Germinal center (tissue), 1 donor: ENCODE data around the gene HEMGN.
A peak's percentile ranks its signal among the peaks of the same experiment; 100 is the strongest.
"Not testable (repeated sequence)": the region's sequence is repeated elsewhere in the genome, so short reads cannot be mapped to it uniquely, and the experiment has no call there.

Experiments used
- DNase-seq: peaks from one replicate; pipeline ENCODE4 v3.0.0; 2012; ENCODE audit warnings: mixed read lengths, low spot score

Gene HEMGN

DNA sequence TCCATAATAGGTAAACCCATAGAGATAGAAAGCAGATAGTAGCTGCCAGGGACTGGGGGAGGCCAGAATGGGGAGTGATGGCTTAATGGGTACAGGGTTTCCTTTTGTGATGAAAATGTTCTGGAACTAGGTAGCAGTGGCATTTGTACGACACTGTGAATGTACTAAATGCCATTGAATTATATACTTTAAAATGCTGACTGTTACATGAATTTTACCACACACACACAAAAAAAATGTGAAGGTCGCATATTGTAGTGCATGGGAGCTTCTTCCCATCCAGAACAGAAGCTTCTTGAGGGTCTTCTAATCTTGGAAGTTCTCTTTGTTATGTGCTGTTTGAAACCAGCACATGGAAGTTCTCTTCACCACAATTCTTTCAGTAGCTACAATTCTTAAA, 25.3 kb upstream of the HEMGN start:
- DNase-seq, result no peak

DNA sequence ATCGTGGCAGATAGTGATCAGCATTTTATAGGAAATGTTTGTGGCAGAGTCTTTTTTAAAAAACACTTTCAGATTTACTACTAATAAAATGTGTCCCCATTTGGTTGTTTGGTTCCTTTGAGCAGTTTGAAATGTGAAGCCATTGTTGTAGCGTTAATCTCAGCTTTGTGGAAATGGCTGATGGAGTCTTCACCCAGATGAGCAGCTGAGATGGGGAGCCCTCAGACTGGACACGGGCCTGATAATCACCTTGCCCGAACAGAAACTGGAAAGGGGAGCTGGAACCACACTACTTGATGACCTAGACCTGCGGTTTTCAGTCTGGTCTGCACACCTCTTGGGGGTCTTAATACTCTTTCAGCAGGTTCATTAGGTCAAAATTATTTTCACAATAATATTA, 24.6 kb upstream of the HEMGN start:
- no peak for DNase-seq

DNA sequence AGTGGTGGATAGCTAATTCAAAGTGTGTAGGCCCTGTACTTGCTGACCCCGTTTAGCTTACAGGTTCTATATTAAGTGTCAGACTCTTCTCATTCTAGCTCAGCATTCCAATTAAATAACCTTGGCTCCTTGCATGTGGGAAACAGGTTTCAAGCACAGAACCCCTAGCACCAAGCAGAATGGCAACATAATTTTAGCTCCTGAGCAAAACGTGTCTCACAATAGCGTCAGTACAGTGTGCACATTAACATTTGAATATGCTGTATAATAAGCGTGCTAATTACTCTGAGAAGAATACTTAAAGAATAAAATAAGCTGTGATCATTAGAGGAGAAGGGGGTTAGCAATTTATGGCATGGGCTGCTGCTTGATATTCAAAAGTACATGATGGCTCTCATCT, 24.2 kb upstream of the HEMGN start:
- DNase-seq, result no peak

DNA sequence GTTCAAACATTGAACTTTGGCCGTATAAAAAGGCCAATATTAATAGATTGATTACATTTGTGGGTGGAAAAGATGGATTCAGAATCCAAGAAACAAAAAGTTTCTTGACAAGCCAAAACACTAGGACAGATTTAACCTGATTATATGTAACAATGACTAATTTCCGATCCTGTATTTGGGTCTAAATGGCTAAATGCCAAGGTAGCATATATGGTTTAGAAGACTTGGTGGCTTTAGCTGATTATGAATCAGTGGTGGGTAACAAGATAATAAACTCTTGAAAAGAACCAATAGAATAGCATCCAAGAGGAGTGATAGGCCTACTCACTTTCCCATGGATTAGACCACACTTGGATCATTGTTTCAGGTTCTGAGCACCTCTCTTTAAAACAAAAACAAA, 23.4 kb upstream of the HEMGN start:
- no peak for DNase-seq

GRCh38 chr9:97960678-97961328, 22.8 kb upstream of the HEMGN start:
- DNase-seq, result not testable (repeated sequence)

- DNase-seq, result no peak
Measured at GRCh38 chr9:97959585-97959984, 21.6 kb upstream of the HEMGN start.

- DNase-seq, result no peak
Measured at GRCh38 chr9:97958812-97959511, 21.0 kb upstream of the HEMGN start.

DNA sequence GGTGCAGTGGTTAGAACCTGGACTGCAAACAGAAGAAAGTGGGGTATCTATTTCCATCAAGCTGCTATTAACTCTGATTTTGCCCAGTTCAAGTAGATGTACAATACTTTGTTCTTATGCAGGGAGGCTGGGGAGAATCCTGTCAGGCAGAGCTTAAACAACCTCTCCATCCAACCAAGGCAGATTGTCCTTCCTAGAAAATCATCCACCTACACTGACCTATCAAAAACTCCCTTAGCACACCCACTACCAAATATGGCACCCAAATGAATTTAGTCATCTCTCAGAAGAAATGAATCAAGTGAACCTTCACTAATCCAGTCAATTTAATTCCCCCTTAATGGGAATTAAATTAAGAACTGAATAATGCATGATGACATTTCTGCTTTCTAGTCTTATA, 18.4 kb upstream of the HEMGN start:
- DNase-seq, result no peak

GRCh38 chr9:97954550-97954989, 16.6 kb upstream of the HEMGN start:
- peak; percentile 77 for DNase-seq

DNA sequence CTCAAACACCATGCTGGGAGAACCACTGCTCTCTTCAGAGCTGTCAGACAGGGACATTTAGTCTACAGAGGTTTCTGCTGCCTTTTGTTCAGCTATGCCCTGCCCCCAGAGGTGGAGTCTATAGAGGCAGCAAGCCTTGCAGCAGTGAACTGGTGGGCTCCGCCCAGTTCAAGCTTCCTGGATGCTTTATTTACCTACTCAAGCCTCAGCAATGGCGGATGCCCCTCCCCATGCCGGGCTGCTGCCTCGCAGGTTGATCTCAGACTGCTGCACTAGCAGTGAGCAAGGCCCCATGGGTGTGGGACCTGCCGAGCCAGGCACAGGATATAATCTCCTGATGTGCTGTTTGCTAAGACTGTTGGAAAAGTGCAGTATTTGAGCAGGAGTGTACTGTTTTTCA, 12.9 kb upstream of the HEMGN start:
- DNase-seq, result not testable (repeated sequence)

DNA sequence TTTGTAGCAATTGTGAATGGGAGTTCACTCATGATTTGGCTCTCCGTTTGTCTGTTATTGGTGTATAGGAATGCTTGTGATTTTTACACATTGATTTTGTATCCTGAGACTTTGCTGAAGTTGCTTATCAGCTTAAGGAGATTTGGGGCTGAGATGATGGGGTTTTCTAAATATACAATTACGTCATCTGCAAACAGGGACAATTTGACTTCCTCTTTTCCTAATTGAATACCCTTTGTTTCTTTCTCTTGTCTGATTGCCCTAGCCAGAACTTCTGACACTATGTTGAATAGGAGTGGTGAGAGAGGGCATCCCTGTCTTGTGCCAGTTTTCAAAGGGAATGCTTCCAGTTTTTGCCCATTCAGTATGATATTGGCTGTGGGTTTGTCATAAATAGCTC, 9.1 kb upstream of the HEMGN start:
- not testable (repeated sequence) for DNase-seq

- not testable (repeated sequence) for DNase-seq
Measured at GRCh38 chr9:97945470-97945869, 7.5 kb upstream of the HEMGN start.

DNA sequence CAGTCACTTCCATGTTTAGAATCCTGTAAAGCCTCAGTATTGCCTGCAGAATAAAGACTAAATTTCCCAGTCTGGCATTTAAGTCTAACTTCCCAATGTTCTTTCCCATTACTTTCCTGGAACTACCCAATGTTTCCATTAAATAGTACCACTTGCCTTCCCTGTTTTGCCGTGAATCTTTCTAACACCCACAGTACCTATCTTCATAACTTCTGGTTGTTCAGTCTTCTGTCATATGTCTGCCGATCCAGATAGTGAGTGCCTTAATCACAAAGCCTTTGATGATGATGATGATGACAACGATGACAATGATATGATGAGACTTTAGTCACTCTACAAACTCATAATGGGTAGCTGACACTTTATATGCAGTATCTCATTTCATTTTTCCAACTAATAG, 6.6 kb upstream of the HEMGN start:
- no peak for DNase-seq

GRCh38 chr9:97943308-97943855, 5.4 kb upstream of the HEMGN start:
- DNase-seq, result no peak

DNA sequence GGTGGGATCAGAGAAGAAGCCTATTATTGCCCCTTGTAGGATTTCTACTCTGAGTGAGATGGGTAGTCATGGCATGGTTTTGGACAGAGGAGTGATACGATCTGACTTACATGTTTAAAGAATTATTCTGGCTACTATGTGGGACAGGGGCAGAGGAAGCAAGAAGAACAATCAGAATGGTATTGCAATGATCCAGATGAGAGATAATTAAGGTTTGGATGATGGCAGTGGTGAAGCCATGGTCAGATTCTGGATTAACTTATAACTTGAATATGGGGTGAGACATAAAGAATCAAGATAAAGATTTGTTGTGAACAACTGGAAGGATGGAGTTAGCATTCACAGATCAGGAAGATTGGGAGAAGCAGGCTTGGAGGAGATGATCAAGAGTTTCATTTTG, 3.4 kb upstream of the HEMGN start:
- DNase-seq, result no peak

GRCh38 chr9:97940741-97941140, 2.8 kb upstream of the HEMGN start:
- DNase-seq, result no peak

DNA sequence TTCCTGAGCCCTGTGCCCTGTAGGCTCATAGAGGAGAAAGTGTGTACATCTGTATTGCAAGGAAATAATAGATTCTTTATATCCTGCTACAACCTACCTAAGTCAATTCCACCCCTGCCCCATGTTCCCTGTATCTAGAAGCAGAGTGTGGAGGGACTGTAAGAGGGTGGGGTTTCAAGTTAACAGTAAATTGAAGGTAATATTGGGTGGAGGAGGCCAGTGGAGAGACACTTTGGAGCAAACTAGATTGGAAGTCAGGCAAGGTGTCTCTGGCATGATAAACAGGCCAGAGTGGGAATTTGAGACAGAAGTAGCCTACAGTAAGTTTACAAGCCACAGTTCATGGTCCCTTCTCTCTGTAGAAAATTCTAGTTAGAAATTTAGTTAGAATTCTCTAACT, 2.3 kb upstream of the HEMGN start:
- no peak for DNase-seq

DNA sequence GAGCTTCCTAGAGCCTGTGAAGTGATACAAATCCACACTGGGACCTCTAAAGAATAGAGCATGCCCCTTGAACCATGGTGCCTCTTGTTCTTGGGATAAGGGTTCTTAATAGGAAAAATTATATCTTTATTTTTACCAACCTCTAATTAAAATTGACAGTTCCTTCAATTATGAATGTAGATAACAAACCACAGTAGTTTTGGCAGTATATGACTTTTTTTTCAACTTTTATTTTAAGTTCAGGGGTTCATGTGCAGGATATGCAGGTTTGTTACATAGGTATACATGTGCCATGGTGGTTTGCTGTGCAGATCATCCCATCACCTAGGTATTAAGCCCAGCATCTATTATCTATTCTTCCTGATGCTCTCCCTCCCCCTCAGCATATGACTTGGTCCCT, 974 bp downstream of the HEMGN start:
- DNase-seq, result no peak

DNA sequence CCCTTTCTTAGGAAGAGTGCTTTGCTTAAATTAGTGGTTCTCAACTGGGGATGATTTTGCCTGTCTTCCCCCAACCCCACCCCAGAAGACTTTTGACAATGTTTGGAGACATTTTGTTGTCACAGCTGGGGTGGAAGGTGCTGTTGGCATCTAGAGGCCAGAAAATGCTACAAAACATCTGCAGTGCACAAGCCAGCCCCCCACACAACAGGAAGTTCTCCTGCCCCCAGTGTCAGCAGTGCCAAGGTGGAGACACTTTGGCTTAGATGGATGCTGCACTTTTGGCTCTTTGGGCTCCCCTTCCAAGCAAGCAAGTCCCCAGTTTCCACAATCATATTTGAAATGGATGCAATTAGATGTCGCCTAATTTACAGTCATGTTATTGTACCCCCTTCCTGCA, 2.7 kb downstream of the HEMGN start:
- no peak for DNase-seq

DNA sequence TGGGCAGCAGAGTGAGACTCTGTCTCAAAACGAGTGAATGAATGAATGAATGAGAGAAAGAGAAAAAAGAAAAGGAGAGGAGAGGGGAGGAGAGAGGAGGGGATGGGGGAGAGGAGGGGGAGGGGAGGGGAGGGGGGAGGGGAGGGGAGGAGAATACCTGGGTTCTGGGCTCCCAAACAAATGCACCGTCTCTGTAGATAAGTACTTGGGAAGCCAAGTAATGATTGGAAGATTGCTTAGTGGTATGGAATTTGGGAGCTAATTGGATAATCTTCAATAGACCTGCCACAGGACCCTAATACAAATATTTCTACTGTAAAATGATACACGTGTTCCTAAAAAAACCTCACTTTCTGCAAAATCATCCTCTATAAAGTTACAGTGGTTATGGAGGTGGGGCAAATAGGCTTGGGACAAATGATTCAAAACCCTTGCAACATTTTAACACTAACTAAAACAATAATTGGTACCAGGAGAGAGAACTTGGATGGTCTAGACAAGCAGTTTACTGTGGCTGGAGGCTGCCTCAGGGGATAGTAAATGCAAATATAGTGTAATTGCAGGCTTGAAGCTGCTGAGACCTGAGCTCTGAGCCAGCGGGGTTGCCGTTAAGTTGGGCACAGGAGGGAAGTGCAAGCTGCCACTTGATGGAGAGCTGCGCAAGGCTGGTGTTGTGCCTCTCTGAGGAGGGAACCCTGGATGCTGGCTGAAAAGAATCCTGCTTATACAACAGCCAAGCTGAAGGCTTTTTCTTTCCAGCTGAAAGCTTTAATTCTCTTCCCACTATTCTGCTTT, 3.5 kb downstream of the HEMGN start:
- peak; percentile 33 for DNase-seq

DNA sequence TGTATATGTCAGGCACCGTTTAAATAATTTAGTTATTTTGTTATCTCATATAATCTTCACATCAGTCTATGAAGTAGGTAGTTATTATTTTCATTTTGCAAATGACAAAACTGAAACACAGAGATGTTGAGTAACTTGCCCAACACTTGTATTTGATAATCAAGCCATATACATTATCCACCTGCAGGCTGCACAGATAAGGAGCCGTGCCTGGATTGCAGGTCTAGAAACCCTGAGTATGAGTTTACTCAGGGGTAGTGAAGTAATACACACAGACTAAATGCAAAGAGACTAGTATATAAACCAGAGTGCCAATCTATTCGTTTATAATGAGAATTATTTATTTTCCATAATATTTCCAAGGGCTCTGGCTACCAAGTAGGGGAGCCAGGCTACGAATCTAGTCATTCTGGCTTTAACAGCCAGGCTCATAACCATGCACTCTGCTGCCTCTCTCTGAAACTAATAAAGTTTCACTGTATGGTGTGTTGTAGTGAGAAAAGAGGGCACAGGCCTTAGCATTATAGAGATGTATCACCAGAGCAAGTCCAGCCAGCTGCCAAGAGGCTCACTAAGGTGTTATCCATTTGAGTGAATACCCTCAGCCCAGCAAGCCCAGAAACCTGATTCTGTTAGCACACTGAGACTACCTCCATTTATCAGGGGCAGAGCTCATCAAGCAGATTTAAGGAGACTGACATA, 4.5 kb downstream of the HEMGN start:
- no peak for DNase-seq

- no peak for DNase-seq
Measured at GRCh38 chr9:97930972-97931371, 7.0 kb downstream of the HEMGN start.
